Measurements from ENCODE around the gene SPOPL.
A peak's percentile ranks its signal among the peaks of the same experiment; 100 is the strongest.

Gene SPOPL

DNA sequence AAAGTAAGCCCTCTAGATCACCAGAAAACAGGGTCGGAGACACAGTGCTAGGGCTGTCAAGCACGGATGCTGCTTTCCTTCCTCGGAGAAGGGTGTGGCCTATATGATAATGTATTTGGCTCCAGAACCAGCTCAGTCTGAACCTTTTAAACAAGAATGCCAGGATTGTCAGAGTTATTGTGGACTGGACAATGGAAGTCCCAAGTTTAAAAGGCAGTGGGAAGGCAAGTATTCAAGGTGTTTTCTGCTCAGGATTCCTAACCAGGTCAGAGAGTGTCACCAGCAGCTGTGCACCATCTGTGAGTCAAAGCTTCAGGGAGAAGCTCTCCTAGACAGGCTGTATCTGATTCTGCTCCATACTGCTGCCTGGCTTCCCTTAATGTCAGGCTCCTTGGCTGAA is 94.8 kb downstream of the SPOPL start:
- Mint-ChIP-seq H3K9me3 (no peaks in the 10 kb centered on the region), H3K4me3 (no peak overlapping the region), H3K36me3 (ENCODE audit: low read depth) (no peaks in the 10 kb centered on the region), H3K27ac (no peak overlapping the region), H3K4me1 (peaks cover 13% of the 10 kb centered on the region), H3K27me3 (ENCODE audit: low read depth, poor library complexity) (no peaks in the 10 kb centered on the region)
- no peak for TF ChIP-seq CTCF (IDR thresholded peaks at IDR 0.05)
- no peak for DNase-seq

DNA sequence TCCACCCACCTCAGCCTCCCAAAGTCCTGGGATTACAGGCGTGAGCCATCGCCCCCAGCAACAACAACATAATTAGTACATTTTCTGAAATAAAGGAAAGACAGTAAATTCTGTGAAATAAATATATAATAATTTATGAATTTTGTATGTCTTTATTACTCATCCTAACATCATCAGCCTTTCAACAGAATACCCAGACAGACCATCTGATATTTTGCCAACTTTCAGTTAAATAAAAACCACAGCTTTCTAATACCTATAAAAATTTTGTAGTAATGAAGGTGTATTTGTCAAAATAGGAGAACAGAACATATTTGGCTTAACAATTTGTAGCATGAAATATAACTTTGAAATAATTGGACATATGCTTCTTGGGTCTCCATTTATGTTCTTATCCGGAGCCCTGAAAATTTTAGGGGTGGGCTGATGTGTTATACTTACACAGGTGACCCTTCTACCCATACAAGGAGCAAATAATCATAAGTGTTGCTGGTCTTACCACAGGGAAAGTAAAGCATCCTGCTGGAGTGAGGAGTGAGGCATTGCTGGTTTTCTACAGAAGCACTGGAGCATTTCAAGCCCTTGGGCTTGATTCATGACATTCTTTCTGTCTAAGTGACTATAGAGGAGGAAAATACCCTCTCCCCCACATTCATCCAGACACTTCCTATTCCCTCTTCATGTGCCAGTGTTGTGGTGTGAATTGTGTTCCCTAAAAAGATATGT is 99.3 kb downstream of the SPOPL start:
- Mint-ChIP-seq H3K36me3 (ENCODE audit: low read depth) (no peaks in the 10 kb centered on the region), H3K27ac (peak overlapping the region; percentile 1), H3K4me1 (peaks cover 20% of the 10 kb centered on the region), H3K4me3 (no peak overlapping the region), H3K27me3 (ENCODE audit: low read depth, poor library complexity) (no peaks in the 10 kb centered on the region), H3K9me3 (no peaks in the 10 kb centered on the region)
- no peak for DNase-seq
- TF ChIP-seq CTCF (IDR thresholded peaks at IDR 0.05): no peak

GRCh38 chr2:138601458-138602165 is 100.0 kb downstream of the SPOPL start:
- DNase-seq: no peak
- Mint-ChIP-seq H3K27me3 (ENCODE audit: low read depth, poor library complexity) (no peaks in the 10 kb centered on the region), H3K36me3 (ENCODE audit: low read depth) (no peaks in the 10 kb centered on the region), H3K4me3 (no peak overlapping the region), H3K27ac (peak overlapping the region; percentile 1), H3K4me1 (peaks cover 16% of the 10 kb centered on the region), H3K9me3 (no peaks in the 10 kb centered on the region)
- no peak for TF ChIP-seq CTCF (IDR thresholded peaks at IDR 0.05)

GRCh38 chr2:138602166-138602460 is 100.5 kb downstream of the SPOPL start:
- Mint-ChIP-seq H3K27me3 (ENCODE audit: low read depth, poor library complexity) (peaks cover 2% of the 10 kb centered on the region), H3K4me3 (no peak overlapping the region), H3K4me1 (peaks cover 14% of the 10 kb centered on the region), H3K27ac (no peak overlapping the region), H3K9me3 (no peaks in the 10 kb centered on the region), H3K36me3 (ENCODE audit: low read depth) (no peaks in the 10 kb centered on the region)
- TF ChIP-seq CTCF (IDR thresholded peaks at IDR 0.05): no peak
- no peak for DNase-seq

GRCh38 chr2:138607746-138608145 is 106.2 kb downstream of the SPOPL start:
- Mint-ChIP-seq H3K27ac (no peak overlapping the region), H3K4me3 (no peak overlapping the region), H3K36me3 (ENCODE audit: low read depth) (no peaks in the 10 kb centered on the region), H3K27me3 (ENCODE audit: low read depth, poor library complexity) (peaks cover 4% of the 10 kb centered on the region), H3K4me1 (peaks cover 5% of the 10 kb centered on the region), H3K9me3 (no peaks in the 10 kb centered on the region)
- no peak for TF ChIP-seq CTCF (IDR thresholded peaks at IDR 0.05)
- DNase-seq: no peak

DNA sequence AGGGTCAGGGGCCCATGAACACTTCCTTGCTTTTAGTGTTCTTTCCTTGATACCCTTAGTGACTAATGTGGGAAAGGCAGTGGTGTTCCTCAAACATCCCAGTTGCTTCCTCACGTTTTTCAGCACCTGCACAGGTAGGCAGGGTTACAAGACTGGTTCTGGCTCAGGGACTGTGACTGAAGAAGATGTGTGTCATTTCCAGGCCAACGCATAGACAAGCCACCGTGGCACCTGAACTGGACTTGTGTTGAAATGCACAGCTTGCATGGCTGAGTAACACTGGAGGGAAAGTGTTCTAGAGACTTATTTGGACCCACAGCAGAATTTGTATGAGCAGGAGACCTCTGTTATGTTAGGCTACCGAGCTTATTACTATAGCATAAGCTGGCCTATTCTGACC is 107.9 kb downstream of the SPOPL start:
- no peak for DNase-seq
- TF ChIP-seq CTCF (IDR thresholded peaks at IDR 0.05): no peak
- Mint-ChIP-seq H3K27me3 (ENCODE audit: low read depth, poor library complexity) (peaks cover 7% of the 10 kb centered on the region), H3K27ac (no peak overlapping the region), H3K9me3 (no peaks in the 10 kb centered on the region), H3K36me3 (ENCODE audit: low read depth) (no peaks in the 10 kb centered on the region), H3K4me3 (no peak overlapping the region), H3K4me1 (no peaks in the 10 kb centered on the region)
